HG03565 (cell line): ENCODE measurements around the gene UNC13A.

ENCODE experiments used
- ATAC-seq: cut with Tn5 transposase; IDR thresholded peaks from one replicate; pipeline ENCODE4 v1.9.1; 2021; ENCODE audit warnings: mild to moderate bottlenecking, moderate library complexity; ENCODE audit not compliant: unreplicated experiment

UNC13A gene

DNA sequence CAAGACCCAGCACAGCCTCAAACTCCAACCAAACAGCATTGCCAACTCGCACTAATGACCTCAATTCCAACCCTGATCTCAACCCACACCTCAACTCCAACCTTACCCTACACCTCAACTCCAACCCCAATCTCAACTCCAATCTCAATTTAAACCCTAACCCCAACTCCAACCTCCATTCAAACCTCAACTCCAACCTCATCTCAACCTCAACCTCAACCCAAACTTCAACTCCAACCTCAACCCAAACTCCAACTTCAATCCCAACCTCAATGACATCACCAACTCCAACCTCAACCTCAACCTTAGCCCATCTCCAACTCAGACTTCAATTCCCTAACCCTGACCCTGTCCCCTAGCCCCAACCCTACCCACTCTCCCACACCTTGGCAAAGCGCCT is 58.4 kb downstream of the UNC13A start:
- no peak for ATAC-seq

DNA sequence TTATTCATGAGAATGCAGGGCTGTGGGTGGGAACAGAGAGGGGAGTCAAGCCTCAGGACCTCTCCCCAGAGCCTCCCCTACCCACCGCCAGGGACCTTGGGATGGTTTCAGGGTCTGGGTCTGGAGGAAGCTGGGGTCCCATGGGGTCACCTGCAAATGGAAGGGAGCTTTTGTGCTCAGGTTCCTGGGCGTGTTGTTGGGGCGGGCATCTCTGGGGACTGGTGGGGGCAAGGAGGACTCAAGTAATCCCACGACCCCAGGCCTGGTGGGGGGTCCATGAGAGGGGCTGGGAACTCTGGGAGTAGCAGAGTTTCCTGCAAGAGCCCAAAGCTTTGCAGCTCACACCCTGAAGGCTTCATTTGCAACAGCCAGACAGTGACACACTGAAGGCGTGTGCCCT is 60.2 kb downstream of the UNC13A start:
- ATAC-seq = no peak

DNA sequence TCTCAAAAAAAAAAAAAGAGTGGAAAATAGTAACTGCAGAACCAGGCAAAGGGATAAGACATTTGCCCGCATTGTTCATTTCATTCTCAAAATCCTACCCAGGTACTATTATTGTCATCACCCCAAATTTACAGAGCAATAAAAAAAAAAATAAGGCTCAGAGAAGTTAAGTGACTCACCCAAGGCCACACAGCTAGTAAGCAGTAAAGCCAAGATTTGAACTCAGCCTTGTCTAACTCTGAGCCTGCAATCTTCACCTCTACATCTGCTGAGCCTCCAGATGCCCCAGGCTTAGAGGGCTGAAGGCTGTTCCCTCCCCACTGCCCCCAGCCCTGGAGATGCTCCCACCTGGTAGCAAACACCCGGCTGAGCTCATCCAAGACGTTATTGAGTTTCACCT is 61.0 kb downstream of the UNC13A start:
- ATAC-seq = no peak

- no peak for ATAC-seq
These were observed 61.6 kb downstream of the UNC13A start for GRCh38 chr19:17626456-17627015.

DNA sequence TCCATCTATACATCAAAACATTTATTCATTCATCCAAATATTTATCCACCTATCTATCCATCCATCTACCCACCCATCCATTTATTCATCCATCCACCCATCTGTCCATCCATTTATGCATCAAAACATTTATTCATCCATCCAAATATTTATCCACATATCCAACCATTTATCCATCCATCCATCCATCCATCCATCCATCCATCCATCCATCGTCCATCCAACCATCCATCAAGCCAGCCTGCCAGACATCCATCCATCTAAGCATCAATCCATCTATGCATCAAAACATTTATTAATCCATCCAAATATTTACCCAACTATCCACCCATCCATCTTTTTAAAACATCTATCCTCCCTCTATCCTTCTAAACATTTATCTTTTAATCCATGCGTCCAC is 62.2 kb downstream of the UNC13A start:
- no peak for ATAC-seq

DNA sequence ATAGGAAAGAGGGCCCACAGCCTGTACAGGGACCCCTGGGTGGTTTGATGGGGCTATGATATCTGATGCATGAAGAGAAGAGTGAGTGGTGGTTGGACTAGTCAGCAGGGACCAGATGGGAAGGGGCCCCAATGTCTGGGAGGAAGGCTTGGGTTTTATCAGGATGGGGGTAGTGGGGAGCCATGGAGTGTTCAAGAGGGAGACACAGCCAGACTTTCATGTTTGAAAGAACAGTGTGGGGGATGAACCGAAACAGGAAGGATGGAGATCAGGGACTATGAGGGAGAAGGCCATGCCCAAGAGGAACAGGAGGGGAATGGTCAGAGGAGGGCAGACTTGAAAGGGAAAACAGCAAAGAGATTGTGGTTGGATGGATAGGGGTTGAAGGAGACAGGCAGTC is 63.1 kb downstream of the UNC13A start:
- ATAC-seq = no peak

DNA sequence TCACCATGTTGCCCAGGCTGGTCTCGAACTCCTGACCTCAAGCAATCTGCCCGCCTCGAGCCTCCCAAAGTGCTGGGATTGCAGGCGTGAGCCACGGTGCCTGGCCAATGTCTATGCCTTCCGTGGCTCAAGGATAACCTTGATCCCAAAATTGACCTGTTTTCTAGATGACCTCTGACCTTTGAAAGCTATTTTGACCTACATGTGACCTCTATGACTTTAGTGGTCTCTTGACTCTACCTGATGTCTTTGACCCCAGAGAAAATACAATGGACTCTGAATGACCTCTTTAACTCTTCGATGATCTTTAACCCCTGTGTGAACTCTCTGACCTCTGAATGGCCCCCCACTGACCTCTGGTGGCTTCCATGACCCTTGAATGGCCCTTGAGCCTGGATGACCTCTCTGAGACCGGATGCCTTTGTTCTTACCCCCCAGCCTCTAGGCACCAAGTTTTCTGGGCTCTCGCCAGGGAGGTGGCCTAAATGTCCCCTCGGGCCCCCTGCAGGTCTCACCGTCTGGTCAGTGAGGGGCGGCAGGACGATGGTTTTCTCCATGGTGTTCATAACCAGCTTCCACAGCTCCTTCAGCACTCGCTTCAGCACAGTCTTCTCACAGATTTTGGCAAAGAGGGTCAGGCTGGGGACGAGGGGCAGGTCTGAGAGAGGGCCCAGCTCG is 63.7 kb downstream of the UNC13A start:
- no peak for ATAC-seq

- no peak for ATAC-seq
These were observed 64.8 kb downstream of the UNC13A start for GRCh38 chr19:17623224-17623935.

GRCh38 chr19:17620696-17621095 is 67.5 kb downstream of the UNC13A start:
- no peak for ATAC-seq

DNA sequence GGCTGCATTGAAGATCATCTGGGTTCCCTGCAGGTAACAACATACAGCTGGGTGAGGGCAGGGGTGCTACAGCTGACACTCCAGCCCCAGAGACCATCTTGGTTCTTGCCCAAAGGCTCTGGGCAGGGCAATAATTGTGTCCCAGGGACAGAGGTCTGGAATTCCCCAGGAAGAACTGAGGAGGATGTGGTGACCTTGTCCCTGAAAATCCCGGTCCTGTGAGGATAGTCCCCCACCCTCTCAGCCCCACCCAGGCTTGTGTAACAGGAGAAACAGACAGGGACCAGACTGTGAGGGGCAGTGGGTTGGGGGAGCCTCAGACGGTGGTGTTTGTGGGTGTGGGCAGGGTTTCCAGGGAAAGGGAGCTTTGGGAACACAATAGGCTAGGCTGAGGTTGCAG is 69.2 kb downstream of the UNC13A start:
- no peak for ATAC-seq

DNA sequence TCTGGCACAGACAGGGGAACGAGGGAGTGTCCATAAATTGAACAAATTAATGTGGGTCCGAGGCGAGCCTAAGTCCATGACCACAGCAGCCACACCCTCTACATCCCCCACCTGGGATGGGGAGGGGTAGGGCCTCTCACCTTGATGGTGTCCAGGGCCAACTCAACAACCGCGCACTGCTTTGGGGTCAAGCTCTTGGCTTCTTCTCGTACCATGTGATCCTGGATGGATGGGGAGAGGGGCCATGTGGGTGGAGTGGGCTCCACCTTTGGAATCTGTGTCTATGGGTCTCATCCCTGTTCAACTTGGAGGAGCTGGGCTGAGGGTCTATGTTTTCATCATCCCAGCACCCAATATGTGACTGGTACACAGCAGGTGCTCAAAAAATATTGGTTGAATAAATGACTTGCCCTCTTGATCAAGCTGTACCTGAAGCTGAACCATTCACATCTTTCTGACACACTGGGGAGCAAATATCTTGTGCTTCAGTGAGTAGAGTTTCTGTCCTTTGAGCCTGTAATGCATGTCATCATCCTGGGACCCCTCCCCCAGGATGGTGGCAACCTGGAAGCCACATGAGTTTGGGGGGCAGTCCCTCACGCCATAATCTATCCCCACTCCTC is 69.8 kb downstream of the UNC13A start:
- ATAC-seq = no peak

GRCh38 chr19:17617807-17618192 is 70.4 kb downstream of the UNC13A start:
- ATAC-seq = no peak

DNA sequence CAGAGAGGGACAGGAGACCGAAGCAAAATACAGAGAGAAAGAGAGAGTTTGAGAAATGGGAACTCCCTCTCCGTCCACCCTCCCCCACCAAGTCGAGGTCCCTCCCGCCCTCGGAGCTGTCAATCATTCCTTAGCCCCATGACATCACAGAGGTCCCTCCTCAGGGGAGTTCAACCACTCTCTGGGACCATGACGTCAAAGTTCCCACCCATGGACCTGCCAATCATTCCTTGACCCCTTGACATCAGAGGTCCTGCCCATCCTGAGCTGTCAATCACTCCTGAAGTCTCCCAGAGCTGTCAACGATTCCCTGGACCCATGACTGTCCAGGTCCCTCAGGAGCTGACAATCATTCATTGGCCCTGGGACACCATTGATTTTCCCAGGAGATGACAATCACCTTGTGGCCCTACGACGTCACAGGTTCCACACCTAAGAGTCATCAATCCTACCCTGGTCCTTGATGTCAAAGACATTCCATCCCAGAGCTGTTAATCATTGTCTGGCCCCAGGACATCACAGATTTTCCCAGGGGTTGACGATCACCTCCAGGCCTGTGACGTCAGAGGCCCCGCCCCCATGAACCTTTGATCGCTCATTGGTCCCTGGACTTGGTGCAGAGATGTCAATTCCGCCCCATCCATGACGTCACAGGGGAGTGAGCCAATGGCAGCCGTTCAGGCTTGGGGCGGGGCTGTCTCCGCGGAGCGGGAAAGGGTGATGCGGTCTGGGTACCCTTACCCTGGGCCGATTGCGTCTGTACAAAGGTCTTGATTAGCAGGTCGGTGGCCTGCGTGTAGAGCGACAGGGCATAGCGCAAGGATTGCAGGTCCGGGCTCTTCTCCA is 71.0 kb downstream of the UNC13A start:
- ATAC-seq = no peak

DNA sequence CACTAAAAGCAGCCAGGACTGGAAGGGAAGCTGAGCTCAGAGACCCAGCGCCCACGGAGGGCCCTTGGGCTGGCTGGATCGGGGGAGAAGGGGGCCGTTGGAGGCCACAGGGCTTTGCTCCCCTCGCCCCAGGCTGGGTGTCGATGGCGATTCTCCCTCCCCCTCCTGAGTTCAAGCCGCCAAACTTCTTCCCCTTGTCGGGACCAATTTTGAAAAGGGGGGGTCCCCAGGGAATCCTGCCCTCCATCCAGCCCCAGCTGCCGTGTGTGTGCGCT is 71.5 kb downstream of the UNC13A start:
- ATAC-seq = no peak

DNA sequence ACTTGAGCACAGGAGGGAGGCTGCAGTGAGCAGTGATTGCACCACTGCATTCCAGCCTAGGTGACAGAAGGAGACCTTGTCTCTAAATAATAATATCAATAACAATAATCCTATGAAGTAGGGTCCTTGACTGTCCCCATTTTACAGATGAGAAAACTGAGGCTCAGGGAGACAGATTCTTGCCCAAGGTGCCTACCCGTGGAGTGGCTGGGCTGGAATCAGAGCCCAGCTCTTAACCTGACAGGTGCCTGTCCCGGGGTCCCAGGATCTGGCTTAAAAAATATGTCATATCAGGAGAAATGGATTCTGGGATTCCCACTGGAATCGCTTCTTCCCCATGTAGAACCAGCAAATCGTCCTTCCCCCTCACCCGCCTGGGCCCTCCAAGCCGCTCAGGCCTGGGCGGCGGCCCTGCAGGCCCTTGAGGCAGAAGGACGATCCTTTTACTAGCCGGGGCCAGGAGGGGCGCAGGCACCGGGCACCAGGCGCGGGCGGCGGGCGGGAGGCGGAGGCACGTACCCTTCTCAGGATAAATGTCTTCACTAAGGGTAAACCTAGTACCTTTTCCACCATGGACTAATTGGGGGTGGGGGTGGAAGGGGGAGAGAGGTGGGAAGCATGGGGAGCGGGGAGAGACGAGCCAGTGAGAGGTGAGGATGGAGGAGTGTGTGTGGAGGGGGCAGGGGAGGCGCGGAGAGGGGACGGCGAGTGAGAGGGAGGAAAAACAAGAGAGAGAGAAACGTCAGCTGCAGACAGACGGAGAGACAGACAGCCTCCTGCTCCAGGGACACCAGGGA is 72.1 kb downstream of the UNC13A start:
- no peak for ATAC-seq

GRCh38 chr19:17614476-17614875 is 73.7 kb downstream of the UNC13A start:
- no peak for ATAC-seq

- no peak for ATAC-seq
These were observed 76.5 kb downstream of the UNC13A start for GRCh38 chr19:17611462-17612244.

DNA sequence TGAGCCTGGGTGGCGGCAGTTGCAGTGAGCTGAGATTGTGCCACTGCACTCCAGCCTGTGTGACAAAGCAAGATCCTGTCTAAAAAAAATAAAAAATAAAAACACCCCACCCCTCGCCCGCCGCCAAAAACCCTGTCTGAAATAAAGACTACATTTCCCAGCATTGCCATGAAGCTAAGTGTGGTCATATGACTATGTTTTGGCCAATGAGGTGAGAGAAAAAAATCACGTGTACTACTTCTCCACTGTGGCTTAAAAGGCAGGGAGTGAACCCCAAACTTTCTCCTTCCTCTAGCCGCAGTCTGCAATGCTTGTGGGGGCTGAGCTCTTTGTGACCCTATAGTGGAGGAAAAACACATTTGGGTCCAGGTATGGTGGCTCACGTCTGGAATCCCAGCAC is 77.8 kb downstream of the UNC13A start:
- no peak for ATAC-seq

DNA sequence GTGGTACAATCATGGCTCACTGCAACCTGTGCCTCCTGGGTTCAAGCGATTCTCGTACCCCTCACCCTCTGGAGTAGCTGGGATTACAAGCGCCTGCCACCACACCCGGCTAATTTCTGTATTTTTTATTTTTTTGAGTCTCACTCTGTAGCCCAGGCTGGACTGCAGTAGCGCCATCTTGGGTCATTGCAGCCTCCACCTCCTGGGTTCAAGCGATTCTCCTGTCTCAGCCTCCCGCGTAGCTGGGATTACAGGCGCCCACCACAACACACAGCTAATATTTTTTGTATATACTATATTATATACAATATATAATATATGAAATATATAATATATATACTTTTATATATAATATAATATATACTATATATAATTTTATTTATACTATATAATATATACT is 80.2 kb downstream of the UNC13A start:
- no peak for ATAC-seq
